H1 (cell line): ENCODE data around the gene HES1. TPM values are rescaled to one million over a fixed set of nuclear protein-coding genes. Genes with fewer than 3 reads are reported as not detected.

Source experiments
- CTCF ChIA-PET: fragments of 300-600 bp; sonication (Branson Sonifier 250); formaldehyde crosslinking; loops from one replicate; lab custom pipeline; 2021; ENCODE audit not compliant: partially characterized antibody; lab: Charles Lee
- POLR2A ChIA-PET: fragments of 300-600 bp; sonication (Branson Sonifier 250); formaldehyde crosslinking; loops from one replicate; lab custom pipeline; 2021; ENCODE audit warnings: inconsistent platforms; ENCODE audit not compliant: partially characterized antibody; lab: Charles Lee
- DNase-seq, 2 experiments: peaks; one replicate each; pipeline versions ENCODE4 v3.0.0 to v3.0.0-alpha.2; 2010 to 2022; ENCODE audit warnings: low spot score in 2 of 2, low read depth in 1 of 2, mixed read lengths in 1 of 2
- FAIRE-seq: peaks from 2 replicates; lab custom pipeline; 2011; peaks lifted over from hg19 to GRCh38; lab: Jason Lieb, UNC
- H2AFZ ChIP-seq: 2 replicates; pipeline ENCODE4 v1.8.1; 2012; ENCODE audit warnings: low read length, inconsistent platforms
- H2AK5ac ChIP-seq: 2 replicates; pipeline ENCODE4 v1.6.1; 2013; ENCODE audit warnings: low read depth, low read length
- H2BK120ac ChIP-seq: replicated peaks from 2 replicates; pipeline ENCODE3; 2013; ENCODE audit warnings: low read depth, low read length, inconsistent platforms
- H2BK12ac ChIP-seq: 2 replicates; pipeline ENCODE4 v1.6.1; 2013; ENCODE audit warnings: low read depth, low read length
- H2BK15ac ChIP-seq: 2 replicates; pipeline ENCODE4 v1.6.1; 2013; ENCODE audit warnings: low read length
- H2BK20ac ChIP-seq: 2 replicates; pipeline ENCODE4 v1.6.1; 2013; ENCODE audit warnings: low read length
- H2BK5ac ChIP-seq: 2 replicates; pipeline ENCODE4 v1.6.1; 2013; ENCODE audit warnings: low read depth, low read length
- H3K14ac ChIP-seq: 2 replicates; pipeline ENCODE4 v1.6.1; 2013; ENCODE audit warnings: inconsistent platforms; ENCODE audit not compliant: insufficient read length
- H3K18ac ChIP-seq: 2 replicates; pipeline ENCODE4 v1.6.1; 2013; ENCODE audit warnings: low read length; ENCODE audit errors: extremely low read depth
- H3K23ac ChIP-seq: 2 replicates; pipeline ENCODE4 v1.6.1; 2013; ENCODE audit warnings: inconsistent platforms; ENCODE audit not compliant: insufficient read length
- H3K23me2 ChIP-seq: 2 replicates; pipeline ENCODE4 v1.6.1; 2013; ENCODE audit warnings: low read depth, low read length
- H3K27ac ChIP-seq: 2 replicates; pipeline ENCODE4 v1.6.1; 2011; ENCODE audit warnings: low read depth, low read length, inconsistent platforms
- H3K27me3 ChIP-seq, 4 experiments: replicated peaks in 1 of 4; 1 replicate in 1 of 4; 2 replicates in 3 of 4; pipeline versions ENCODE4 v1.6.1 to v1.8.1; 2011 to 2013; ENCODE audit warnings: low read length in 3 of 4, mild to moderate bottlenecking in 3 of 4, inconsistent platforms in 2 of 4, mixed read lengths in 2 of 4, moderate library complexity in 1 of 4; ENCODE audit not compliant: control insufficient read depth in 3 of 4, insufficient read depth in 3 of 4; ENCODE audit errors: extremely low read depth in 1 of 4
- H3K36me3 ChIP-seq, 4 experiments: 2 replicates each; pipeline versions ENCODE4 v1.6.1 to v1.8.1; 2011 to 2013; ENCODE audit warnings: mild to moderate bottlenecking in 4 of 4, low read length in 3 of 4, moderate library complexity in 2 of 4, control low read depth in 1 of 4, inconsistent platforms in 1 of 4; ENCODE audit not compliant: insufficient read depth in 4 of 4, control insufficient read depth in 2 of 4
- H3K4ac ChIP-seq: replicated peaks from 2 replicates; pipeline ENCODE3; 2013; ENCODE audit warnings: low read length, low read depth, mixed read lengths, inconsistent platforms; ENCODE audit not compliant: insufficient read length
- H3K4me1 ChIP-seq, 4 experiments: replicated peaks in 1 of 4; 1 replicate in 1 of 4; 2 replicates in 3 of 4; pipeline versions ENCODE4 v1.6.1 to v1.8.1; 2011 to 2013; ENCODE audit warnings: low read length in 3 of 4, inconsistent platforms in 2 of 4, mixed read lengths in 1 of 4; ENCODE audit not compliant: insufficient read depth in 4 of 4, control insufficient read depth in 3 of 4
- H3K4me2 ChIP-seq, 2 experiments: 2 replicates each; pipeline versions ENCODE4 v1.6.1 to v1.8.1; 2011 to 2013; ENCODE audit warnings: low read depth in 2 of 2, low read length in 2 of 2, control low read depth in 1 of 2, inconsistent platforms in 1 of 2, mild to moderate bottlenecking in 1 of 2; ENCODE audit not compliant: insufficient read depth in 1 of 2
- H3K4me3 ChIP-seq, 4 experiments: fragments of 200-600, 300-600 bp in 1 of 4; sonication (generic), shearing (Covaris generic), sonication (Bioruptor Twin) in 1 of 4; 2 replicates each; pipeline versions ENCODE4 v1.5.1 to v1.8.1; 2011 to 2016; ENCODE audit warnings: low read length in 4 of 4, low read depth in 3 of 4, control low read depth in 2 of 4, inconsistent platforms in 2 of 4, mild to moderate bottlenecking in 2 of 4, mixed read lengths in 1 of 4, moderate library complexity in 1 of 4; ENCODE audit not compliant: insufficient read depth in 2 of 4; ENCODE audit errors: extremely low read depth in 1 of 4
- H3K56ac ChIP-seq: replicated peaks from 2 replicates; pipeline ENCODE3; 2013; ENCODE audit warnings: low read depth, mild to moderate bottlenecking, mixed read lengths, low read length, inconsistent platforms; ENCODE audit not compliant: insufficient read length
- H3K79me1 ChIP-seq: 2 replicates; pipeline ENCODE4 v1.6.1; 2013; ENCODE audit warnings: low read depth, low read length, control low read depth
- H3K79me2 ChIP-seq, 2 experiments: 2 replicates each; pipeline versions ENCODE4 v1.6.1 to v1.8.1; 2012 to 2013; ENCODE audit warnings: low read length in 2 of 2, mild to moderate bottlenecking in 2 of 2, inconsistent platforms in 1 of 2; ENCODE audit not compliant: insufficient read depth in 2 of 2, control insufficient read depth in 1 of 2
- H3K9ac ChIP-seq, 4 experiments: replicated peaks in 1 of 4; 1 replicate in 1 of 4; 2 replicates in 3 of 4; pipeline versions ENCODE4 v1.6.1 to v1.8.1; 2011 to 2013; ENCODE audit warnings: low read depth in 3 of 4, low read length in 3 of 4, control low read depth in 2 of 4, mild to moderate bottlenecking in 2 of 4, moderate library complexity in 2 of 4, inconsistent platforms in 1 of 4; ENCODE audit errors: extremely low read depth in 1 of 4
- H3K9me3 ChIP-seq, 2 experiments: 2 replicates each; pipeline versions ENCODE4 v1.6.1 to v1.8.1; 2012 to 2013; ENCODE audit warnings: mild to moderate bottlenecking in 2 of 2, moderate library complexity in 2 of 2, control low read depth in 1 of 2, inconsistent platforms in 1 of 2, low read depth in 1 of 2, low read length in 1 of 2, mixed read lengths in 1 of 2; ENCODE audit not compliant: insufficient read depth in 2 of 2
- H4K20me1 ChIP-seq, 2 experiments: replicated peaks in 1 of 2; 2 replicates each; pipeline versions ENCODE3 to v1.8.1; 2011 to 2013; ENCODE audit warnings: inconsistent platforms in 2 of 2, low read length in 2 of 2, mild to moderate bottlenecking in 1 of 2; ENCODE audit not compliant: insufficient read depth in 2 of 2, control insufficient read depth in 1 of 2
- H4K5ac ChIP-seq: 2 replicates; pipeline ENCODE4 v1.6.1; 2013; ENCODE audit warnings: low read length, low read depth, mixed read lengths, inconsistent platforms; ENCODE audit not compliant: insufficient read length
- H4K8ac ChIP-seq: 2 replicates; pipeline ENCODE4 v1.8.0; 2013; ENCODE audit warnings: mild to moderate bottlenecking, moderate library complexity, low read length, inconsistent platforms; ENCODE audit not compliant: insufficient read depth; ENCODE audit errors: extremely low read depth
- H4K91ac ChIP-seq: replicated peaks from 2 replicates; pipeline ENCODE3; 2013; ENCODE audit warnings: low read length, mixed read lengths, inconsistent platforms; ENCODE audit not compliant: insufficient read length
- BRCA1 ChIP-seq: IDR thresholded peaks from 2 replicates; pipeline ENCODE4 v1.6.1; 2012; ENCODE audit warnings: low read depth, low read length, improper control_type of control experiment
- CHD2 ChIP-seq: IDR thresholded peaks from 2 replicates; pipeline ENCODE4 v1.6.1; 2012; ENCODE audit warnings: low read length, improper control_type of control experiment
- GABPA ChIP-seq: IDR thresholded peaks from 2 replicates; pipeline ENCODE4 v1.6.1; 2011; ENCODE audit warnings: mild to moderate bottlenecking, low read length, moderate library complexity, borderline replicate concordance; ENCODE audit not compliant: insufficient read depth
- MAFK ChIP-seq: IDR thresholded peaks from 2 replicates; pipeline ENCODE4 v1.6.1; 2012; ENCODE audit warnings: low read depth, mild to moderate bottlenecking, improper control_type of control experiment, low read length
- POLR2A ChIP-seq, 2 experiments: IDR thresholded peaks; 1 replicate in 1 of 2; 2 replicates in 1 of 2; pipeline ENCODE4 v1.6.1; 2011; ENCODE audit warnings: low read depth in 2 of 2, low read length in 2 of 2, mild to moderate bottlenecking in 2 of 2; ENCODE audit errors: control extremely low read depth in 1 of 2
- POLR2AphosphoS5 ChIP-seq: IDR thresholded peaks from 2 replicates; pipeline ENCODE4 v1.6.1; 2011; ENCODE audit warnings: low read depth, low read length
- SP2 ChIP-seq: IDR thresholded peaks from 2 replicates; pipeline ENCODE4 v1.6.1; 2012; ENCODE audit warnings: mild to moderate bottlenecking, low read length, inconsistent platforms
- ZNF274 ChIP-seq: IDR thresholded peaks from 2 replicates; pipeline ENCODE4 v1.7.0; 2012; ENCODE audit warnings: low read length, borderline replicate concordance; ENCODE audit errors: extremely low read depth
- WGBS, 2 experiments: shearing (Covaris generic) in 1 of 2; methylation state at CpG; one replicate each; pipeline versions ENCODE4 v1.1.6 to v1.1.7; 2013 to 2015; ENCODE audit warnings: low lambda C conversion rate in 2 of 2, mixed read lengths in 2 of 2, inconsistent platforms in 1 of 2, low coverage in 1 of 2, missing lambda C conversion rate in 1 of 2; ENCODE audit not compliant: insufficient replicate concordance in 2 of 2, insufficient coverage in 1 of 2, insufficient read length in 1 of 2; ENCODE audit errors: extremely low coverage in 1 of 2, missing lambda C conversion rate in 1 of 2; 5-methylcytosine and 5-hydroxymethylcytosine counted together
- polyA plus RNA-seq, 7 experiments: library from polyadenylated mRNA; depleted of rRNA in 3 of 7; stranded (reverse) in 5 of 7; unstranded in 2 of 7; fragments of >200 nt in 5 of 7; fragments of 200-250 nt in 2 of 7; gene quantifications; 1 replicate in 5 of 7; 2 replicates in 1 of 7; 4 replicates in 1 of 7; pipeline versions ENCODE4 v1.2.1 to v1.2.3, GENCODE V29; 2011 to 2013; ENCODE audit warnings: missing spikeins in 2 of 7, mixed read lengths in 2 of 7
- total RNA-seq: library from RNA; stranded (reverse); fragmentation: NEBNext Ultra II Directional; extraction: Animal tissue kit (Norgen Biotek cat#: 25700); gene quantifications from 2 replicates; pipeline ENCODE4 v1.2.1, GENCODE V29; 2021
- TF ChIP-seq, protein P1 (sequence below), 3 experiments: IDR thresholded peaks; 1 replicate in 2 of 3; 2 replicates in 1 of 3; pipeline versions ENCODE4 v1.5.1 to v1.6.1; 2011; ENCODE audit warnings: low read length in 3 of 3, mild to moderate bottlenecking in 3 of 3, inconsistent platforms in 2 of 3, low read depth in 1 of 3, moderate library complexity in 1 of 3; ENCODE audit not compliant: insufficient read depth in 1 of 3; ENCODE audit errors: control extremely low read depth in 1 of 3
- TF ChIP-seq, protein P2 (sequence below): IDR thresholded peaks from 2 replicates; pipeline ENCODE4 v1.6.1; 2012; ENCODE audit warnings: inconsistent platforms

The HES1 gene
- total and polyA plus RNA-seq, 2 of the 8 experiments (the other 6 are each of a cell fraction or from before 2014, with no cell fraction given): 7.9 to 12.9 TPM

DNA sequence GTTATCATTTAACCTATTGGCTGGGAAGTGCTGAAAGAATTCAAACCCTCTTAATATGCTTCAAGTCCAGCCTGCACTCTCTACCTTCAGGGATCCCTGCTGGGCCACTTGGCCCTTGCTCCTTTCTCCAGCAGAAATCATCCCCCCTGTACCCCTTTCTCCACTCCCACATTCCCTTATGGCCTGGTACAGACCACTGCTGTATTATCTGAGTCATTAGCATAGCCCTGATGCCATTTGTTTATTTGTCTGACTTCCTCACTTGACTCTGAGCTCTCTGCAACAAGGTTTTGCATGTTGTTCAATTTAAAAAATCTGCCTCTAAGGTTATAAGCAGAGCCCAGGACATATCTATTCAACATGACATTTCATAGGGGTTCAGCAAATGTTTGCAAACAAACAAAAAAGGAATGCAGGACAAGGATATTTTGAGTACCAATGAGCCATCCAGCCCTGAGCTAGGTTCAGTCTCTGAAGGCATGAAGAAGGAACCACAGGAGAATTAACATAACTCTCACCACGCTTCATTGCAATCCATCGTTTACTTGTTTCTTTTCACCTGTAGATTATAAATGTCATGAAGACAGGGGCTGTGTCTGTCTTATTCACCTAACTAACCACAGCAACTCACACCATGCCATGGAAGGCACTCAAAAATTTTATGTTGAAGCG lies 26.6 kb upstream of the HES1 start:
- H2AK5ac ChIP-seq: no peak overlapping the region
- no peak overlapping the region for H3K23ac ChIP-seq
- no peaks in the 10 kb centered on the region for H3K36me3 ChIP-seq
- no peak overlapping the region for H3K14ac ChIP-seq
- 0 out of 2 replicates have a peak overlapping the region, but pooled peaks have one; percentile 9 for H2BK20ac ChIP-seq
- no peak overlapping the region for H3K4ac ChIP-seq
- no peaks in the 10 kb centered on the region for H3K79me1 ChIP-seq
- no peak overlapping the region for H4K5ac ChIP-seq
- no peak overlapping the region for H2AFZ ChIP-seq
- no peak overlapping the region for H3K27ac ChIP-seq
- H2BK12ac ChIP-seq: no peak overlapping the region
- no peak overlapping the region for H3K56ac ChIP-seq
- no peak overlapping the region for H3K4me3 ChIP-seq
- H3K23me2 ChIP-seq: no peaks in the 10 kb centered on the region
- WGBS, 2 experiments: 93% methylated on average over 3 of the region's 3 CpGs; no CpG with 5 or more reads in 1 of the 2 experiments
- CTCF ChIA-PET: interaction anchor here (0.7 to 1.7 kb wide), 7 partner anchors 10 to 334 kb away, joined by 3 to 6 read pairs (median 3); no protein-coding TSS in a partner anchor
- no peak overlapping the region for H3K4me2 ChIP-seq
- no peak overlapping the region for H4K91ac ChIP-seq
- H2BK15ac ChIP-seq: peak overlapping the region; percentile 25; the same call in 1 of the 2 replicates
- FAIRE-seq (no peak), DNase-seq (no peak)
- H3K9ac ChIP-seq: no peak overlapping the region
- no peaks in the 10 kb centered on the region for H3K27me3 ChIP-seq
- H3K9me3 ChIP-seq: no peaks in the 10 kb centered on the region
- no peaks in the 10 kb centered on the region for H3K79me2 ChIP-seq
- no peak overlapping the region for H2BK5ac ChIP-seq
- H3K4me1 ChIP-seq: peaks cover 0 to 7% (median 3%) of the 10 kb centered on the region in 4 experiments; a peak in 1 of 7 replicates
- POLR2A ChIA-PET: no interaction called here
- H4K8ac ChIP-seq: no peak overlapping the region
- H4K20me1 ChIP-seq: no peaks in the 10 kb centered on the region
- no peak overlapping the region for H3K18ac ChIP-seq
- H2BK120ac ChIP-seq: no peak overlapping the region
- TF ChIP-seq, protein P1, sequence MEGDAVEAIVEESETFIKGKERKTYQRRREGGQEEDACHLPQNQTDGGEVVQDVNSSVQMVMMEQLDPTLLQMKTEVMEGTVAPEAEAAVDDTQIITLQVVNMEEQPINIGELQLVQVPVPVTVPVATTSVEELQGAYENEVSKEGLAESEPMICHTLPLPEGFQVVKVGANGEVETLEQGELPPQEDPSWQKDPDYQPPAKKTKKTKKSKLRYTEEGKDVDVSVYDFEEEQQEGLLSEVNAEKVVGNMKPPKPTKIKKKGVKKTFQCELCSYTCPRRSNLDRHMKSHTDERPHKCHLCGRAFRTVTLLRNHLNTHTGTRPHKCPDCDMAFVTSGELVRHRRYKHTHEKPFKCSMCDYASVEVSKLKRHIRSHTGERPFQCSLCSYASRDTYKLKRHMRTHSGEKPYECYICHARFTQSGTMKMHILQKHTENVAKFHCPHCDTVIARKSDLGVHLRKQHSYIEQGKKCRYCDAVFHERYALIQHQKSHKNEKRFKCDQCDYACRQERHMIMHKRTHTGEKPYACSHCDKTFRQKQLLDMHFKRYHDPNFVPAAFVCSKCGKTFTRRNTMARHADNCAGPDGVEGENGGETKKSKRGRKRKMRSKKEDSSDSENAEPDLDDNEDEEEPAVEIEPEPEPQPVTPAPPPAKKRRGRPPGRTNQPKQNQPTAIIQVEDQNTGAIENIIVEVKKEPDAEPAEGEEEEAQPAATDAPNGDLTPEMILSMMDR (IDR thresholded peaks at IDR 0.05; ENCODE audit: control extremely low read depth in 1 of 3, insufficient read depth in 1 of 3, low read depth in 1 of 3, low read length in 3 of 3): no peak
- TF ChIP-seq POLR2A (IDR thresholded peaks at IDR 0.05; ENCODE audit: control extremely low read depth in 1 of 2, low read depth in 2 of 2, low read length in 2 of 2) (no peak), POLR2AphosphoS5 (no peak), CHD2 (no peak), ZNF274 (no peak), MAFK (no peak), GABPA (no peak), SP2 (no peak), BRCA1 (no peak)
- TF ChIP-seq, protein P2, sequence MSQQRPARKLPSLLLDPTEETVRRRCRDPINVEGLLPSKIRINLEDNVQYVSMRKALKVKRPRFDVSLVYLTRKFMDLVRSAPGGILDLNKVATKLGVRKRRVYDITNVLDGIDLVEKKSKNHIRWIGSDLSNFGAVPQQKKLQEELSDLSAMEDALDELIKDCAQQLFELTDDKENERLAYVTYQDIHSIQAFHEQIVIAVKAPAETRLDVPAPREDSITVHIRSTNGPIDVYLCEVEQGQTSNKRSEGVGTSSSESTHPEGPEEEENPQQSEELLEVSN: no peak
